Measurements from ENCODE around the gene SEBOX.

Gene SEBOX

DNA sequence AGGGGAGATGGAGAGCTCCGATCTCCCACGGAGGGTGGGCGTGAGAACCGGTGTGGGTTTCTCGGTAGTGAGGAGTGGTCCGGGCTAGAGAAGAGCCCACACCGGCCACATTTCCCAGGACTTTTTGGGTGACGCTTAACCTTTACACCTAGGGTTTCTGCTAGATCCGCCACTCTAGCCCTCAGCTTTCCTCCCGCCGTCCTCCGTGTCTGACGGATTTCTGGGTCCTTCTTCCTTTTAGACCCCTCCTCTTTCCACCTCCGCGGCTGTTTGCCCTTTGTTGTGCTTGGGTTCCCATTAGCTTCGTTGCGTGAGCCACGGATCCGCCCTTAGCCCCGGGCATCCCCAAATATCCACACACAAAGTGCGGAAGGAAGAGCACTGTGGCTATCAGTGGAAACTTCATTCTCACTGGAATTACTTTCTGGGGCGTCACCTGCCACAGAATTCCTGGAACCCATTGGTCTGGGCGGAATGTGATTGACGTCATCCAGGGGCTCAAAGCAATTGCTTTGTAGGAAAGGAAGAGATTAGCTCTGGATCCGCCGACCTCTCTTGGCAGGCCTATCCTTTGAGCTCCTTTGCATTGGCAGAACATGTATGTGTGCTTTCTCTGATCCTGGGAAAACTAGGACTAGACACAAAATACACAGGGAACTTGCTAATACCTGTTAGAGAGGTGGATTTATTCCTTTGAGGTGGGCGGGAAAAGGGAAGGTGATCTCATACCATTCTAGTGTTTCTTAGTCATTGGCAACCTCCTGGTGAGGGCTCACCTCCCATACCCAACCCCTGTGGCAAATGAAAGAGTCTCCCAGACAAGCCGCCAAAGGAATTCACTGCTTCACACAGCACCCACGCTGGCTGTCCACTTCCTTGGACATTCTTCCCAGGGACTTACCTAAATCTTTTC lies 28.8 kb downstream of the SEBOX start:
- no peaks in the 10 kb centered on the region for H4K20me1 ChIP-seq (ENCODE audit: insufficient read depth, low read length)
- H3K79me2 ChIP-seq (ENCODE audit: low read length): peaks cover 57% of the 10 kb centered on the region
- H3F3A ChIP-seq (ENCODE audit: insufficient read depth, low read length): no peaks in the 10 kb centered on the region
- H3K27ac ChIP-seq (ENCODE audit: low read length): peak overlapping the region; percentile 14; the same call in 1 of the 2 replicates
- H3K4me2 ChIP-seq (ENCODE audit: low read depth, low read length): peak overlapping the region; percentile 97
- H3K9me3 ChIP-seq (replicated peaks; ENCODE audit: insufficient read depth, low read length): no peaks in the 10 kb centered on the region
- peak overlapping the region; percentile 75 for H3K9ac ChIP-seq (ENCODE audit: low read length)
- no peaks in the 10 kb centered on the region for H3K36me3 ChIP-seq (replicated peaks; ENCODE audit: insufficient read depth, low read length)
- H3K4me3 ChIP-seq (ENCODE audit: low read length): peak overlapping the region; percentile 91
- peaks cover 18% of the 10 kb centered on the region for H3K4me1 ChIP-seq (ENCODE audit: low read length)
- no peaks in the 10 kb centered on the region for H3K27me3 ChIP-seq (replicated peaks; ENCODE audit: insufficient read depth, low read length)
- no peak for DNase-seq
- TF ChIP-seq EZH2phosphoT487 (IDR thresholded peaks at IDR 0.05; ENCODE audit: low read length) (no peak), EZH2 (optimal IDR thresholded peaks at IDR 0.05; ENCODE audit: low read depth, low read length) (no peak)
- TF ChIP-seq, protein P1, sequence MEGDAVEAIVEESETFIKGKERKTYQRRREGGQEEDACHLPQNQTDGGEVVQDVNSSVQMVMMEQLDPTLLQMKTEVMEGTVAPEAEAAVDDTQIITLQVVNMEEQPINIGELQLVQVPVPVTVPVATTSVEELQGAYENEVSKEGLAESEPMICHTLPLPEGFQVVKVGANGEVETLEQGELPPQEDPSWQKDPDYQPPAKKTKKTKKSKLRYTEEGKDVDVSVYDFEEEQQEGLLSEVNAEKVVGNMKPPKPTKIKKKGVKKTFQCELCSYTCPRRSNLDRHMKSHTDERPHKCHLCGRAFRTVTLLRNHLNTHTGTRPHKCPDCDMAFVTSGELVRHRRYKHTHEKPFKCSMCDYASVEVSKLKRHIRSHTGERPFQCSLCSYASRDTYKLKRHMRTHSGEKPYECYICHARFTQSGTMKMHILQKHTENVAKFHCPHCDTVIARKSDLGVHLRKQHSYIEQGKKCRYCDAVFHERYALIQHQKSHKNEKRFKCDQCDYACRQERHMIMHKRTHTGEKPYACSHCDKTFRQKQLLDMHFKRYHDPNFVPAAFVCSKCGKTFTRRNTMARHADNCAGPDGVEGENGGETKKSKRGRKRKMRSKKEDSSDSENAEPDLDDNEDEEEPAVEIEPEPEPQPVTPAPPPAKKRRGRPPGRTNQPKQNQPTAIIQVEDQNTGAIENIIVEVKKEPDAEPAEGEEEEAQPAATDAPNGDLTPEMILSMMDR (IDR thresholded peaks at IDR 0.05; ENCODE audit: low read length): no peak
- H2AFZ ChIP-seq (ENCODE audit: low read length): peak overlapping the region; percentile 84
- no peaks in the 10 kb centered on the region for H3K9me2 ChIP-seq (replicated peaks; ENCODE audit: insufficient read depth, low read length)

- Histone ChIP-seq H4K20me1 (ENCODE audit: insufficient read depth, low read length) (no peaks in the 10 kb centered on the region), H3K79me2 (ENCODE audit: low read length) (peaks cover 57% of the 10 kb centered on the region), H3K9ac (ENCODE audit: low read length) (peak within 1 kb of the TSS; percentile 80), H3K4me3 (ENCODE audit: low read length) (peak within 1 kb of the TSS; percentile 91), H3K36me3 (replicated peaks; ENCODE audit: insufficient read depth, low read length) (no peaks in the 10 kb centered on the region), H3K4me1 (ENCODE audit: low read length) (peaks cover 18% of the 10 kb centered on the region), H2AFZ (ENCODE audit: low read length) (peak within 1 kb of the TSS; percentile 84), H3K27ac (ENCODE audit: low read length) (peak within 1 kb of the TSS; percentile 61; the same call in 1 of the 2 replicates), H3F3A (ENCODE audit: insufficient read depth, low read length) (no peaks in the 10 kb centered on the region), H3K4me2 (ENCODE audit: low read depth, low read length) (peak within 1 kb of the TSS; percentile 97), H3K27me3 (replicated peaks; ENCODE audit: insufficient read depth, low read length) (no peaks in the 10 kb centered on the region), H3K9me3 (replicated peaks; ENCODE audit: insufficient read depth, low read length) (no peaks in the 10 kb centered on the region), H3K9me2 (replicated peaks; ENCODE audit: insufficient read depth, low read length) (no peaks in the 10 kb centered on the region)
- TF ChIP-seq EZH2phosphoT487 (IDR thresholded peaks at IDR 0.05; ENCODE audit: low read length) (no peak), EZH2 (optimal IDR thresholded peaks at IDR 0.05; ENCODE audit: low read depth, low read length) (no peak)
- TF ChIP-seq, protein P1 (IDR thresholded peaks at IDR 0.05; ENCODE audit: low read length): no peak
- DNase-seq: peak; percentile 99
These were observed 29.6 kb downstream of the SEBOX start, which contains the start of the genes IFT20 and TNFAIP1 for GRCh38 chr17:28335201-28335958. Gene IFT20, minus strand, starts transcription at chr17:28335472. Its CDS starts 3,487 bp downstream, at chr17:28331985. Gene TNFAIP1, plus strand, starts transcription at chr17:28335761. Its CDS starts 3,761 bp downstream, at chr17:28339522.

GRCh38 chr17:28334666-28335200 lies 30.3 kb downstream of the SEBOX start:
- Histone ChIP-seq H3K27me3 (replicated peaks; ENCODE audit: insufficient read depth, low read length) (no peaks in the 10 kb centered on the region), H3K9me3 (replicated peaks; ENCODE audit: insufficient read depth, low read length) (no peaks in the 10 kb centered on the region), H3K9me2 (replicated peaks; ENCODE audit: insufficient read depth, low read length) (no peaks in the 10 kb centered on the region), H4K20me1 (ENCODE audit: insufficient read depth, low read length) (no peaks in the 10 kb centered on the region), H3K9ac (ENCODE audit: low read length) (peak overlapping the region; percentile 80), H3K4me2 (ENCODE audit: low read depth, low read length) (peak overlapping the region; percentile 84), H3F3A (ENCODE audit: insufficient read depth, low read length) (no peaks in the 10 kb centered on the region), H3K4me3 (ENCODE audit: low read length) (peak overlapping the region; percentile 91), H3K36me3 (replicated peaks; ENCODE audit: insufficient read depth, low read length) (no peaks in the 10 kb centered on the region), H2AFZ (ENCODE audit: low read length) (peak overlapping the region; percentile 83), H3K79me2 (ENCODE audit: low read length) (peaks cover 57% of the 10 kb centered on the region), H3K4me1 (ENCODE audit: low read length) (peaks cover 18% of the 10 kb centered on the region), H3K27ac (ENCODE audit: low read length) (peak overlapping the region; percentile 61; the same call in 1 of the 2 replicates)
- DNase-seq: peak; percentile 15
- TF ChIP-seq, protein P1 (IDR thresholded peaks at IDR 0.05; ENCODE audit: low read length): no peak
- TF ChIP-seq EZH2phosphoT487 (IDR thresholded peaks at IDR 0.05; ENCODE audit: low read length) (no peak), EZH2 (optimal IDR thresholded peaks at IDR 0.05; ENCODE audit: low read depth, low read length) (no peak)
